GM08714 (cell line): ENCODE measurements around the gene PCSK6.

Source experiments
- H3K4me3 ChIP-seq: fragments of 200-500 bp; sonication (Bioruptor generic); 2 replicates; pipeline ENCODE4 v1.5.1; 2014; ENCODE audit warnings: mild to moderate bottlenecking, low read length, inconsistent platforms
- ZNF274 ChIP-seq: IDR thresholded peaks from 2 replicates; pipeline ENCODE4 v1.6.1; 2012; ENCODE audit warnings: mild to moderate bottlenecking, low read depth, low read length

PCSK6 gene

DNA sequence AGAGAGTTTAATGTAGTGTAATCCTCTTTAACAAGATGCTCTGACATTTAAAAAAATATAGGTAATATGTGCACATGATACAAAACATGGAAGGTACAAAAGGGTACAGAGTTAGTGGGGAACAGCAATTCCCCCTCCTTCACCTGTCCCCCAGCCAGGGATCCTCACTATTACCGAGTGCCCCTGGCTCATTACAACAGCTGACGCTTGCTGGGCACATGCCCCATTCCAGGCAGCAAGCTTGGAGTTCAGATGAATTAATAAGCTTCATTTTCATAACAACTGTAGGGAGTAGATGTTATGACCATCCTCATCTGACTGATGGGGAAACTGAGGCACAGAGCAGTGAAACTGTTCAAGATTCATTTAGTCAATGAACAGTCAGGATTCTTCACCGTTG lies 41.2 kb downstream of the PCSK6 start:
- no peak for TF ChIP-seq ZNF274
- H3K4me3 ChIP-seq: no peak overlapping the region

GRCh38 chr15:101447561-101448071 lies 41.9 kb downstream of the PCSK6 start:
- TF ChIP-seq ZNF274: no peak
- no peak overlapping the region for H3K4me3 ChIP-seq

DNA sequence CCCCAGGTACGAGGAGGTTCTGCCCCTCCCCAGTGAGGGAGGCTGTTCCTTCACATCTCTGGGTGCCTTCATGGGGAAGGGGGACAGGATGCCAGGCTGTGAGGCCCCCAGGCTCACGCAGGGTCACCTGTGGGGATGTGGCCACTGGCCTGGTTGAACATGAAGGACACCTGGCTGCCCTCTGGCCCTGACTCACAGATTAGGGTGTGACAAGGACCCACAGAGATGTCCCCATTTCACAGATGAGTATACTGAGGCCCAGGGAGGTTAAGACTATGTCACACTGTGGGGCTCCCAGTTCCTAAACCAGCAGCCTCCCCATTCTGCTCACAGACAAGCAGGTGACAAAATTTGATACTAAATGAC lies 42.4 kb downstream of the PCSK6 start:
- H3K4me3 ChIP-seq: no peak overlapping the region
- no peak for TF ChIP-seq ZNF274

DNA sequence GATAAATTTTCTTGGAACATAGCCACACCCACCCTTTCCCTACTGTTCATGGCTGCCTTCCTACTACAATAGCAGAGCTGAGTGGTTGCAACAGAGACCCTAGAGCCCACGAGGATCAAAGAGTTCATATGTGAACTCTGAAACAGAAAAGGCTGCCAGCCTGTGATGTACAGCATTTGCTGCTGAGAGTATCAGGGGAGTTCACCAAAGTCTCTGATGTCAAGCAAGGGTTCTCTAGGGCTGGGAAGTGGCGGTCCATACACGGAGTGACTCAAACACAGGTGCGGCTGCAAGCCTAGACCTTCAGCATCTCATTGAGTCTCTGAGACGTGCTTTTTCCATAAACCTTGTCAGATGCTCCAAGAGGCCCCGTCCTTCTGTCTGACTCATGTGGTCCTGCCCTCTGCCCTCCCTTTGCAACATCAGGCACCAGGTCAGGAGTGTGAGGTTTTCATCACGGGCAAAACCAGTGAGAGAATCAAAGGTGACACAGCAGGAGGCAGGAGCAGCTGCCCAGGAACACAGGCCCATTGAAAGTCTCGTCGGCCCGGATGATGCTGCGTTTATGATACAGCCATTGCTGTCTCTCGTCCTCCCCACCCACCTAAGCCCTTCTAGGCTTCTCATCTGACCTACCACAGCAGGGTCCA lies 42.9 kb downstream of the PCSK6 start:
- no peak for TF ChIP-seq ZNF274
- H3K4me3 ChIP-seq: no peak overlapping the region

DNA sequence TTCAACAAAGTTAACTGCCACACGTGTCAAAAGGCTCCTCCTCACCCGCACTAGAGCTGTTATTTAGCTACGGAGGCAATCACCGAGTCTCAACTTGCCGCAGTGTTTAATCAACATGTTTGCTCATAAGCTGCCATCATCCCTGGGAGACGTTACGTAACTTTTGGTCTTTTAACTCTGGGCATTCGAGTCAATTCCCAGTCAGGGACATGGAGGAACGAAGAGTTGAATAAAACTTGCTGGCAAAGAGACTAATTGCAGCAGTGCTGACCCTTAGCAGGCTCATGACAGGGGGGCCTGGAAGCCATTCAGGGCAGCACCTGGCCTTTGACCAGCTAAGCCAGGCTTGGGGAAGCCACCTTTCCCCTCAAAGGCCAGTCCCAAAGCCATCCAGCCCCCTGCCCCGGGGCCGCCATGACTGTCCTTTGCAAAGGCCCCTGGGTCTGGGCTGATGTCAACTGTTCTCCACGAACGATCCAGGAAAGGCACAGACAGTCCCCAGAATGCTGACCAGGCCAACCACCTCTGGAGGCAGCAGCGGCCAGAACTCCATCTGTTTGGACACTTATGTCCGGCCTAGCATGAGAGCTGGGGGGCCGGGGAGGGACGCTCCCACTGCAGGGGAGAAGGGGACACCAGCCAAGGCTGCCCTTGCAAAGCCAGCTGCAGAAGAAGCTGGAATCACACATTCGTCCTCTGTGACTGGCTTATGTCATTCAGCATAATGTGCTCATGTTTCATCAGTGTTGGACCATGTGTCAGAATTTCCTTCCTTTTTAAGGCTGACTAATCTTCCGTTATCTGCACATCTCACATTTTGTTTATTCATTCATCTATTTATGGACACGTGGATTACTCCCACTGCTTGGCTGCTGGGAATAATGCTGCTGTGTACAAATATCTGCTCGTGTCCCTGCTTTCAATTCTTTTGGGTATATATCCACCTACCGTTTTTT lies 43.7 kb downstream of the PCSK6 start:
- TF ChIP-seq ZNF274: no peak
- no peak overlapping the region for H3K4me3 ChIP-seq

DNA sequence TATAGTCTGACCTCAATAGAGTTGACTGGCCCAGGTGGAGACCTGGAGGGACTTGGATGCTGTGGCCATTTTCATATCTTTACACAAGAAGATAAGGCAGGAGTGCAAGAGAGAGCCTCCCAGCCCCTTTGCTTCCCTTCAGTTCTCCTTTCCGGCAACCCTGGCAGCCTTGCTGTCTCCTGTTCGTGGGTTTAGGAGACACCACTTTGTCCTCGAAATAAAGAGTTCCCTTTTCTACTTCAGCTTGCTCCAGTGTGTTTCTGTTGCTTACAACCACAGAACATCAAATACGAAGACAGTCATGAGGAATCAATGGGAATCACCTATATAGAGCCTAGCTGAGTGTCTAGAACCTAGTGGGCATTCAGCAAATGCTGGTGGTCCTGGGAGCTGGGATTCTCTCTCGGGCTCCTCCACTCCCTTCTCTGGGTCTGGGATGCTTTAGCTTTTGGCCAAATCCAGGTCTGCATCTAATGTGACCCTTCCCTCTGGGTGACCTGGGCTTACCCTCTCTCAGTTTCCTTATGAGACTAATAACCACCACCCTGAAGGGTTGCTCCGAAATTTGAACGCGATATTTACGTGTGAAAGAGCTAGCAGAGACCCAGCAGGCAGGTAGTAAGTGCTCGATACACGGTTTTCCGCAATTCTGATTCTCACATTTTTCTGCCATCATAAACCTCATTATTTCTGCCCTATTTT lies 44.5 kb downstream of the PCSK6 start:
- TF ChIP-seq ZNF274: no peak
- H3K4me3 ChIP-seq: no peak overlapping the region

- no peak overlapping the region for H3K4me3 ChIP-seq
- no peak for TF ChIP-seq ZNF274
These were observed 45.5 kb downstream of the PCSK6 start for GRCh38 chr15:101444015-101444414.

DNA sequence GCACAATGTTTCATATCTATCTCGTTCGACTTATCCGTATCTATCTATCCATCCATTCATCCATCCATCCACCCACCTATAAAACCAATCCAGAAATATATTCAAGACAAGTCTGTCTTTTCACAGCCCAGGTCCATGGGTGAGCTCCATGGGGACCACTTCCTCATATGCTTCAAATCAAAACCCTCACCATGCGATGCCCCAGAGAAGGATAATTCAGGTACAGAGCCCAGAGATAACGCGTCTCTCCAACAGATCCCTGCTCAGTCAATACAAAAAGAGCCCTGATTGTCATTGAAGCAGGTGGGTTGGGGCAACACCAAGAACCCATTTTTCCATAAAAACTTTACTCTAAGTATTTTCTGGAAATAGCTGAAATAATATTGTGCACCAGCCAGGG lies 47.2 kb downstream of the PCSK6 start:
- H3K4me3 ChIP-seq: no peak overlapping the region
- no peak for TF ChIP-seq ZNF274

GRCh38 chr15:101441696-101442095 lies 47.8 kb downstream of the PCSK6 start:
- TF ChIP-seq ZNF274: no peak

DNA sequence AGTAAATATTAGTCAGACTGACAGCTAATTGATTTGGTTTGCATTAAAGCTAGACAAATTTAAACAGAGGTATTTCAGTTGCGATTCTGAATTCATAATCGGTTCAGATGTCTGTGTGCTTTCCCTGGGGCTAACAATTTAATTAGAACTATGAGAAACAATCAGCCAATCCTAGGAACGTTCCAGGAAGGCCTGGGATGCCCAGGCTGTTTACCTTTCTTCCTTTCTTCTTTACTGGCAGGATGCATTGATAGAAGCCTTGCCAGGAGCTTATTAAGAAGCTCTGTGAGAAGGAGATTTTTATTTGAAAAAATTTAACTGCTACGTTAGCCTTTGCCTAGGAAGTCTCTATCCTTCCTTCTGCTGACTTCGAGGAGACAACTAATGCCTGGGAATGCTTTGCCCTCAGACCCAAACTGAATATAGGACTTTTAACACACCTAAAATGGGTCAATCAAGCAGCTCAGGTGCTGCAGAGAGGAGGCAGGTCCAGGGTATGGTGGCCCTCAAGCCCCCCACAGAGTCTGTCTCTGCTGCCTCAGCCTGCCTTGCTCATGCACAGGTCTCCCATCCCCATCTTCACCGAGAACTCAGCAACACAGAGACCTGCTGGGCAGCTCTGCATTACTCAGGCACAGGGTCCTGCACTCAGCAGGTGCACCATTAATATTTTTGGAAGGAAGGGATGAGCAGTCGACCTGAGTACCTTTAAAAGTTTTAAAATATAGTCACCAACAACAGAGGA lies 48.5 kb downstream of the PCSK6 start:
- TF ChIP-seq ZNF274: no peak
- no peak overlapping the region for H3K4me3 ChIP-seq

More at GRCh38 chr15:101441696-101442095, 47.8 kb downstream of the PCSK6 start:
- no peak overlapping the region for H3K4me3 ChIP-seq

GRCh38 chr15:101439920-101440319 lies 49.6 kb downstream of the PCSK6 start:
- no peak overlapping the region for H3K4me3 ChIP-seq
- TF ChIP-seq ZNF274: no peak

GRCh38 chr15:101439285-101439919 lies 50.1 kb downstream of the PCSK6 start:
- TF ChIP-seq ZNF274: no peak
- no peak overlapping the region for H3K4me3 ChIP-seq
